ENCODE results near the gene CNP. TPM values are rescaled to one million over a fixed set of nuclear protein-coding genes. Genes with fewer than 3 reads are reported as not detected.

The CNP gene
- total RNA-seq, 4 donors from 2014 or later = 32.6 to 133 (median 54.2) TPM

GRCh38 chr17:41957869-41958439 is 8.6 kb upstream of the CNP start:
- intact Hi-C loops (cut with DNase I; ENCODE audit: low total_unique reads) (no loop called here), in situ Hi-C loops (cut with MboI; ENCODE audit: low pct_ligation_motif_present in 1 of 4, low pct_unique_long_range_greater_than_20kb in 1 of 4, low sequenced_read_pairs in 3 of 4) (no loop called here)
- no peak for TF ChIP-seq EP300 (IDR thresholded peaks at IDR 0.05; ENCODE audit: low read depth)
- TF ChIP-seq, protein P1, sequence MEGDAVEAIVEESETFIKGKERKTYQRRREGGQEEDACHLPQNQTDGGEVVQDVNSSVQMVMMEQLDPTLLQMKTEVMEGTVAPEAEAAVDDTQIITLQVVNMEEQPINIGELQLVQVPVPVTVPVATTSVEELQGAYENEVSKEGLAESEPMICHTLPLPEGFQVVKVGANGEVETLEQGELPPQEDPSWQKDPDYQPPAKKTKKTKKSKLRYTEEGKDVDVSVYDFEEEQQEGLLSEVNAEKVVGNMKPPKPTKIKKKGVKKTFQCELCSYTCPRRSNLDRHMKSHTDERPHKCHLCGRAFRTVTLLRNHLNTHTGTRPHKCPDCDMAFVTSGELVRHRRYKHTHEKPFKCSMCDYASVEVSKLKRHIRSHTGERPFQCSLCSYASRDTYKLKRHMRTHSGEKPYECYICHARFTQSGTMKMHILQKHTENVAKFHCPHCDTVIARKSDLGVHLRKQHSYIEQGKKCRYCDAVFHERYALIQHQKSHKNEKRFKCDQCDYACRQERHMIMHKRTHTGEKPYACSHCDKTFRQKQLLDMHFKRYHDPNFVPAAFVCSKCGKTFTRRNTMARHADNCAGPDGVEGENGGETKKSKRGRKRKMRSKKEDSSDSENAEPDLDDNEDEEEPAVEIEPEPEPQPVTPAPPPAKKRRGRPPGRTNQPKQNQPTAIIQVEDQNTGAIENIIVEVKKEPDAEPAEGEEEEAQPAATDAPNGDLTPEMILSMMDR (IDR thresholded peaks at IDR 0.05) = no peak
- no peak for TF ChIP-seq POLR2AphosphoS5 (IDR thresholded peaks at IDR 0.05)
- no peak for TF ChIP-seq POLR2A (IDR thresholded peaks at IDR 0.05)
- no peak overlapping the region for H3K4me3 ChIP-seq
- H3K27ac ChIP-seq = peak overlapping the region in 1 of 4 donors; percentile 13
- no peaks in the 10 kb centered on the region for H3K27me3 ChIP-seq
- no peaks in the 10 kb centered on the region for H3K36me3 ChIP-seq
- WGBS, 2 donors (ENCODE audit: low coverage in 1 of 2) = 64 to 88% methylated on average over 3 to 6 of the region's 6 CpGs
- peaks cover 0 to 14% (median 3%) of the 10 kb centered on the region in 4 donors for H3K4me1 ChIP-seq
- DNase-seq = no peak
- H3K9me3 ChIP-seq = no peaks in the 10 kb centered on the region

- H3K36me3 ChIP-seq = no peaks in the 10 kb centered on the region
- H3K27me3 ChIP-seq = no peaks in the 10 kb centered on the region
- no peak for DNase-seq
- 73% methylated on average over 2 of the region's 2 CpGs; no CpG with 5 or more reads in 1 of the 2 donors for WGBS, 2 donors (ENCODE audit: low coverage in 1 of 2)
- TF ChIP-seq, protein P1 (IDR thresholded peaks at IDR 0.05) = no peak
- TF ChIP-seq POLR2AphosphoS5 (IDR thresholded peaks at IDR 0.05) = no peak
- no peak for TF ChIP-seq EP300 (IDR thresholded peaks at IDR 0.05; ENCODE audit: low read depth)
- TF ChIP-seq POLR2A (IDR thresholded peaks at IDR 0.05) = no peak
- peaks cover 0 to 14% (median 3%) of the 10 kb centered on the region in 4 donors for H3K4me1 ChIP-seq
- no peak overlapping the region for H3K4me3 ChIP-seq
- H3K9me3 ChIP-seq = no peaks in the 10 kb centered on the region
- in situ Hi-C loops (cut with MboI; ENCODE audit: low pct_ligation_motif_present in 1 of 4, low pct_unique_long_range_greater_than_20kb in 1 of 4, low sequenced_read_pairs in 3 of 4) (no loop called here), intact Hi-C loops (cut with DNase I; ENCODE audit: low total_unique reads) (no loop called here)
- H3K27ac ChIP-seq = no peak overlapping the region
These were observed 7.6 kb upstream of the CNP start for GRCh38 chr17:41959030-41959335.

DNA sequence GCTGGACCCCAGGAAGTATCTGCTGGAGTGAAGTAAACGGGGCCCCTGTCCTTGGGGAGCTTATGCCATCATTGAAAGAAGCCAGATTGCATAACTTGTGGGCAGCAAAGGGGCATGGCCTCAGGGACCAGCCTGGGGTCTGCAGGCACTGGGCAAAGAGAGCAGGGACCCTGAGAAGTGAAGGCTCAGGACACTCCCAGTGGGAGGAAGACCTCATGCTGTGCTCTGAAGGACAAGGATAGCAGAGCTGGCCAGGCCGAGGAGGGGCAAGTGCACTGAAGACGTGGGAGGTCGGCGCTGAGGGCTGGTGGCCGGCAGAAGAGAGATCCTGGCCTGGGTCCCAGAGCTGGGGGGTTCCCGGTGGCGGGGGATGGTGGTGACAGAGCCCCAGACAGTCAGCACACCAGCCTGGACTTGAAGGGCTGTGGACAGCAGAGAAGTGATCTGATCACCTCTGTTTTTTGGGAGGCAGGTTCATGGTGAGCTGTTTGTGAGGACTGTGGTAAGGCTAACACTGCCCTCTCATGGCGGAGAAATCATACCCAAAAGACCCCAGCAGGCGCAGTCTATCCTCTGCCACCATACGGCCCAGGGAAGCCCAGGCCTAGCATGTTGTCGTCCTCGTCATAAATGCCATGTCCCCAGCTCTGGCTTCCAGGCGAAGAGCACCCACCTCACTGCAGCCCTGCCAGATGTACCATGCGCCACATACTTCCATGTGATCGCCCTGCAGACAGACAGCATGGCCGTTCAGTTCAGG is 7.1 kb upstream of the CNP start:
- TF ChIP-seq EP300 (IDR thresholded peaks at IDR 0.05; ENCODE audit: low read depth) (no peak), POLR2A (IDR thresholded peaks at IDR 0.05) (no peak), POLR2AphosphoS5 (IDR thresholded peaks at IDR 0.05) (no peak)
- TF ChIP-seq, protein P1 (IDR thresholded peaks at IDR 0.05) = no peak
- intact Hi-C loops (cut with DNase I; ENCODE audit: low total_unique reads) (loop anchor here (5.0 to 10.0 kb wide), 2 partner anchors 55 to 158 kb away; partner anchors contain the start of gene DNAJC7), in situ Hi-C loops (cut with MboI; ENCODE audit: low pct_ligation_motif_present in 1 of 4, low pct_unique_long_range_greater_than_20kb in 1 of 4, low sequenced_read_pairs in 3 of 4) (loop anchor here (10.0 kb wide), 2 partner anchors 145 to 155 kb away; partner anchors contain the start of gene DHX58 (in 2 of the 4))
- no peaks in the 10 kb centered on the region for H3K9me3 ChIP-seq
- no peak overlapping the region for H3K27ac ChIP-seq
- WGBS, 2 donors (ENCODE audit: low coverage in 1 of 2) = 73 to 80% methylated on average over 2 to 17 of the region's 17 CpGs
- H3K4me1 ChIP-seq = peaks cover 0 to 14% (median 3%) of the 10 kb centered on the region in 4 donors
- no peaks in the 10 kb centered on the region for H3K36me3 ChIP-seq
- H3K4me3 ChIP-seq = no peak overlapping the region
- DNase-seq = no peak
- no peaks in the 10 kb centered on the region for H3K27me3 ChIP-seq

- TF ChIP-seq POLR2A (IDR thresholded peaks at IDR 0.05) = no peak
- no peak for TF ChIP-seq POLR2AphosphoS5 (IDR thresholded peaks at IDR 0.05)
- TF ChIP-seq, protein P1 (IDR thresholded peaks at IDR 0.05) = no peak
- no peak for TF ChIP-seq EP300 (IDR thresholded peaks at IDR 0.05; ENCODE audit: low read depth)
- intact Hi-C loops (cut with DNase I; ENCODE audit: low total_unique reads) = loop anchor here (5.0 to 10.0 kb wide), 2 partner anchors 53 to 155 kb away; partner anchors contain the start of gene DNAJC7
- in situ Hi-C loops (cut with MboI; ENCODE audit: low pct_ligation_motif_present in 1 of 4, low pct_unique_long_range_greater_than_20kb in 1 of 4, low sequenced_read_pairs in 3 of 4) = loop anchor here (10.0 kb wide), 2 partner anchors 143 to 153 kb away; partner anchors contain the start of gene DHX58 (in 2 of the 4)
- H3K4me3 ChIP-seq = no peak overlapping the region
- H3K9me3 ChIP-seq = no peaks in the 10 kb centered on the region
- peaks cover 7 to 21% (median 12%) of the 10 kb centered on the region in 4 donors for H3K4me1 ChIP-seq
- no peak overlapping the region for H3K27ac ChIP-seq
- H3K27me3 ChIP-seq = no peaks in the 10 kb centered on the region
- no peak for DNase-seq
- H3K36me3 ChIP-seq = no peaks in the 10 kb centered on the region
- 63% methylated on average over 5 of the region's 5 CpGs; no CpG with 5 or more reads in 1 of the 2 donors for WGBS, 2 donors (ENCODE audit: low coverage in 1 of 2)
These were observed 4.5 kb upstream of the CNP start for GRCh38 chr17:41962111-41962510.
